Thoracic aorta endothelial cell (primary cell): ENCODE measurements around the gene OR52B4. TPM values are rescaled to one million over a fixed set of nuclear protein-coding genes. Genes with fewer than 3 reads are reported as not detected.

Experiments used
- total RNA-seq: library from RNA; depleted of rRNA; stranded (reverse); fragments of >200 nt; gene quantifications from 2 replicates; pipeline ENCODE4 v1.2.3, GENCODE V29; 2012

Gene OR52B4
- not detected in 2 replicates for total RNA-seq

DNA sequence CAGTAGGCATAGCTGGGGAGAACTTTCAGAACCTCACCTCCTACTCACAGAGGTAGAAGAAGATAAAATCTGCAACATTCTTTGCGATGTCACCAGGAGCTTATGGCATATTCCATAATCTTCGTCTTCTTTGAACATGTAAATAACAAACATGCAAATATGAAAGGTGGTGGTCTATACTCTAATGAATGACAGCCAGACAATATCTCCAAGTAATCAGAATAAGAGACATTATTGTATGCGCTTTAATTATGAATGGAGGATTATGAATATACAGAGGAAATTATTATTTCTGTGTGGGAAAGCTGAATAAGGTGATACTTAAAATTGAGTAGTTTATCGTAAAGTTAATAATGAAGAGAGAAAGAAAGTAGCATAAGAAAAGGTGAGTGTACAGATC, at the start of gene OR52B4:
Gene OR52B4, minus strand, starts transcription at position 101 of the 400 bp plus-strand sequence. Its CDS starts 91 bp downstream, at position 10.

DNA sequence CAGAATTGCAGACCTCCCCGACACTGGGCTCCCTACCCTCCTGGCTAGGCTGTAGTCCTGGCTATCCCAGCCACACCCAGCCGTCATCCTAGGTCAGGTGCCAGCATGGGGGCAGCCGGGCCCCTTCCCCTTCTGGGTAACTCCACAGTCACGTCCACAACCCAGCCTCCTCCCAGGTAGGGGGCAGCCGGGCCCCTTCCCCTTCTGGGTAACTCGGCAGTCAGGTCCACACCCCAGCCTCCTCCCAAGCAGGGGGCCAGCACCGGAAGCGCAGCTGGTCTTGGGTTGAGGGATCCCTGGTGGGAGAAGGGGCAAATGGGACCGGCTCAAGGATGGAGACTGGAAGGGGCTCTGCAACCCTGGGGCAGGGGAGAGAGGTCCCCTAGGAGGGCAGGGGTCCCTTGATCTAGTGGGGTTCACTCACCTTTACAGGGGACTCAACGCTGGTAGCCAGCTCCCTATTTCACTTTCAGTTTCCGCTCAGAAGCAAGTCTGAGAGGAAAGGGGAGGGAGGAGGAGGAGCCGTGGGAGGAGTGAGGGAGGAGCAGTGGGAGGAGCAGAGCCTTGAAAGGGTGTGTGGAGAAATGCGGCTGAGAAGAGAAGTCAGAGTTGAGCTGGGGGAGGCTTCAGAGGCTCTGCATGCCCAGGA, 25.1 kb upstream of the OR52B4 start, which contains the start of gene TRIM21:
Gene TRIM21, minus strand, starts transcription at position 494 of the 649 bp plus-strand sequence. CDS start 3,293 bp downstream, outside the sequence.

Other genes starting within 250 kb of the OR52B4 start
- gene TRIM21, start 25.3 kb upstream of the OR52B4 start, total RNA-seq = 17.4 and 25.8 TPM in 2 replicates
- not detected in 2 replicates for gene OR52K2, start 80.9 kb upstream of the OR52B4 start, total RNA-seq
- gene OR52K1, start 114.3 kb upstream of the OR52B4 start, total RNA-seq = not detected in 2 replicates
- gene OR52M1, start 176.8 kb upstream of the OR52B4 start, total RNA-seq = not detected in 2 replicates
- gene OR52I2, start 213.4 kb upstream of the OR52B4 start, total RNA-seq = not detected in 2 replicates
- not detected in 2 replicates for gene OR52I1, start 225.7 kb upstream of the OR52B4 start, total RNA-seq
- 11.6 and 13.9 TPM in 2 replicates for gene TRIM68, start 239.8 kb upstream of the OR52B4 start, total RNA-seq